GM12878 (cell line): ENCODE data around the gene SSR3. TPM values are rescaled to one million over a fixed set of nuclear protein-coding genes. Genes with fewer than 3 reads are reported as not detected.

Experiments used
- CEBPB ChIP-seq, 2 experiments: fragments of 150-350 bp in 1 of 2; IDR thresholded peaks; 2 replicates each; pipeline ENCODE4 v1.6.1; 2012 to 2014; ENCODE audit warnings: low read depth in 2 of 2, low read length in 2 of 2, borderline replicate concordance in 1 of 2, inconsistent platforms in 1 of 2
- CREB1 ChIP-seq: IDR thresholded peaks from 2 replicates; pipeline ENCODE4 v1.6.1; 2012; ENCODE audit warnings: low read depth, mild to moderate bottlenecking, inconsistent platforms
- EED ChIP-seq: sonication (generic); IDR thresholded peaks from 2 replicates; pipeline ENCODE4 v1.6.1; 2016; ENCODE audit warnings: antibody characterized with exemption, low read depth
- FOS ChIP-seq: IDR thresholded peaks from 3 replicates; pipeline ENCODE4 v1.6.1; 2011; ENCODE audit warnings: borderline replicate concordance; ENCODE audit not compliant: insufficient read length; ENCODE audit errors: extremely low read depth
- HCFC1 ChIP-seq: fragments of 150-350 bp; IDR thresholded peaks from 2 replicates; pipeline ENCODE4 v1.6.1; 2014; ENCODE audit warnings: low read length
- HDAC6 ChIP-seq: fragments of 200-600 bp; sonication (generic); IDR thresholded peaks from one replicate; pipeline ENCODE4 v1.8.0; 2017; ENCODE audit warnings: antibody characterized with exemption; ENCODE audit not compliant: unreplicated experiment
- JUND ChIP-seq: IDR thresholded peaks from 2 replicates; pipeline ENCODE4 v1.6.1; 2012; ENCODE audit warnings: low read depth, mild to moderate bottlenecking, low read length, improper control_type of control experiment, moderate library complexity
- MTA2 ChIP-seq: fragments of 450-650 bp; IDR thresholded peaks from 2 replicates; pipeline ENCODE4 v1.6.1; 2016; ENCODE audit warnings: low read depth, mild to moderate bottlenecking, moderate library complexity
- MYC ChIP-seq: IDR thresholded peaks from 2 replicates; pipeline ENCODE4 v1.6.1; 2011; ENCODE audit warnings: mild to moderate bottlenecking, low read length, moderate library complexity, inconsistent platforms; ENCODE audit not compliant: insufficient read depth, insufficient replicate concordance, insufficient read length, severe bottlenecking
- NRF1 ChIP-seq: conservative IDR thresholded peaks from 2 replicates; pipeline ENCODE4 v1.6.1; 2011; ENCODE audit warnings: mild to moderate bottlenecking, low read depth, low read length, improper control_type of control experiment
- POLR2A ChIP-seq: IDR thresholded peaks from 2 replicates; pipeline ENCODE4 v1.6.1; 2011; ENCODE audit warnings: low read depth, mild to moderate bottlenecking, low read length
- RAD21 ChIP-seq: IDR thresholded peaks from 2 replicates; pipeline ENCODE4 v1.6.1; 2011; ENCODE audit warnings: mild to moderate bottlenecking, low read depth, low read length, moderate library complexity; ENCODE audit not compliant: insufficient read depth
- RFX5 ChIP-seq: IDR thresholded peaks from 2 replicates; pipeline ENCODE4 v1.6.1; 2011; ENCODE audit warnings: low read depth, low read length, improper control_type of control experiment
- SMAD5 ChIP-seq: IDR thresholded peaks from 2 replicates; pipeline ENCODE4 v1.6.1; 2016; ENCODE audit warnings: antibody characterized with exemption, low read depth
- TCF7 ChIP-seq: IDR thresholded peaks from 2 replicates; pipeline ENCODE4 v1.6.1; 2014; ENCODE audit warnings: antibody characterized with exemption, borderline replicate concordance
- YY1 ChIP-seq: IDR thresholded peaks from 2 replicates; pipeline ENCODE4 v1.6.1; 2011; ENCODE audit warnings: low read depth, mild to moderate bottlenecking, low read length
- ZBED1 ChIP-seq: IDR thresholded peaks from 2 replicates; pipeline ENCODE4 v1.6.1; 2016; ENCODE audit warnings: borderline replicate concordance
- ZNF217 ChIP-seq: fragments of 450-650 bp; IDR thresholded peaks from 2 replicates; pipeline ENCODE4 v1.6.1; 2017; ENCODE audit warnings: antibody characterized with exemption, mild to moderate bottlenecking
- ZNF384 ChIP-seq: IDR thresholded peaks from 2 replicates; pipeline ENCODE4 v1.6.1; 2012; ENCODE audit warnings: low read depth, mild to moderate bottlenecking, low read length, improper control_type of control experiment, borderline replicate concordance
- ZSCAN29 ChIP-seq: fragments of 450-650 bp; IDR thresholded peaks from 2 replicates; pipeline ENCODE4 v1.6.1; 2017; ENCODE audit warnings: mild to moderate bottlenecking, moderate library complexity
- polyA plus RNA-seq, 11 experiments: library from polyadenylated mRNA; depleted of rRNA in 4 of 11; unstranded in 6 of 11; stranded (reverse) in 5 of 11; fragments of >200 nt; fragmentation: Nextera tagmentation in 4 of 11; fragmentation: Illumina TruSeq in 1 of 11; extraction: Ambion mirVana in 4 of 11; extraction: Trizol in 1 of 11; gene quantifications; 1 replicate in 1 of 11; 2 replicates in 10 of 11; pipeline versions ENCODE4 v1.2.1 to v1.2.3, GENCODE V29; 2011 to 2016; ENCODE audit warnings: inconsistent platforms in 2 of 11, missing spikeins in 2 of 11, low read depth in 1 of 11
- total RNA-seq, 4 experiments: library from RNA; depleted of rRNA in 3 of 4; stranded (reverse); fragments of >200 nt in 3 of 4; fragmentation: Illumina TruSeq in 1 of 4; extraction: Trizol in 1 of 4; gene quantifications; 2 replicates each; pipeline versions ENCODE4 v1.2.1 to v1.2.3, GENCODE V29; 2013 to 2021
- TF ChIP-seq, protein P1 (sequence below): fragments of 150-350 bp; IDR thresholded peaks from 2 replicates; pipeline ENCODE4 v1.6.1; 2016; ENCODE audit warnings: low read depth, low read length
- TF ChIP-seq, protein P2 (sequence below): fragments of 450-650 bp; IDR thresholded peaks from 2 replicates; pipeline ENCODE4 v1.6.1; 2017; ENCODE audit warnings: mild to moderate bottlenecking, moderate library complexity
- TF ChIP-seq, protein P3 (sequence below): fragments of 450-650 bp; formaldehyde crosslinking; IDR thresholded peaks from 2 replicates; pipeline ENCODE4 v1.5.0; 2022; ENCODE audit warnings: mild to moderate bottlenecking, missing genetic modification characterization

SSR3 gene
- total and polyA plus RNA-seq, 10 of the 15 experiments (the other 5 are each of a cell fraction or from before 2014, with no cell fraction given): 133 to 345 (median 191) TPM

DNA sequence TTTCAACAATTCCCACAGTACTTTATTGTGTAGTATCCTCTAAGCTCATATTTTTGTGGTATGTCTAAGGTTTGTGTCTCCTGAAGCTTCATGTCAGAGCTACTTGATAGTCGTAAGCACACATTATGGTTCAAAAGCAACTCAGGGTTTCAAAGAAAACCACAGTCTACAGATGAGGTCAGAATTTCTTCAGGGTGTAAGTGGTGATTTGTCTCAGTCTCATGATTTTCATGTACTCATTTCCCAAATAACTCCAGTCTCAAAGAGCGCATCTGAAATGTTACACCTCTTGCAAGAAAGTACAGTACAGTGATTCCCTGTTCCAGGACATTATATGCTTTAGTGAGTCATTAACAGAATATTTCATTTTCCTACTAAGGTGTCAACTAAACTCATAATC, 47.5 kb upstream of the SSR3 start (continued):
- TF ChIP-seq TCF7 (no peak), POLR2A (no peak), HDAC6 (no peak), JUND (no peak), SMAD5 (no peak), YY1 (no peak), CEBPB (IDR thresholded peaks at IDR 0.05; ENCODE audit: borderline replicate concordance in 1 of 2, low read depth in 2 of 2, low read length in 2 of 2) (no peak), RAD21 (no peak), MTA2 (peak; percentile 68; the same call in 1 of the 2 replicates), ZSCAN29 (no peak), HCFC1 (no peak), ZNF217 (no peak), ZNF384 (no peak), RFX5 (no peak), EED (0 out of 2 replicates have a peak, but pooled peaks have one; percentile 29), ZBED1 (no peak), MYC (no peak), FOS (no peak), CREB1 (peak; percentile 66; the same call in 1 of the 2 replicates), NRF1 (no peak)
- TF ChIP-seq, protein P1, sequence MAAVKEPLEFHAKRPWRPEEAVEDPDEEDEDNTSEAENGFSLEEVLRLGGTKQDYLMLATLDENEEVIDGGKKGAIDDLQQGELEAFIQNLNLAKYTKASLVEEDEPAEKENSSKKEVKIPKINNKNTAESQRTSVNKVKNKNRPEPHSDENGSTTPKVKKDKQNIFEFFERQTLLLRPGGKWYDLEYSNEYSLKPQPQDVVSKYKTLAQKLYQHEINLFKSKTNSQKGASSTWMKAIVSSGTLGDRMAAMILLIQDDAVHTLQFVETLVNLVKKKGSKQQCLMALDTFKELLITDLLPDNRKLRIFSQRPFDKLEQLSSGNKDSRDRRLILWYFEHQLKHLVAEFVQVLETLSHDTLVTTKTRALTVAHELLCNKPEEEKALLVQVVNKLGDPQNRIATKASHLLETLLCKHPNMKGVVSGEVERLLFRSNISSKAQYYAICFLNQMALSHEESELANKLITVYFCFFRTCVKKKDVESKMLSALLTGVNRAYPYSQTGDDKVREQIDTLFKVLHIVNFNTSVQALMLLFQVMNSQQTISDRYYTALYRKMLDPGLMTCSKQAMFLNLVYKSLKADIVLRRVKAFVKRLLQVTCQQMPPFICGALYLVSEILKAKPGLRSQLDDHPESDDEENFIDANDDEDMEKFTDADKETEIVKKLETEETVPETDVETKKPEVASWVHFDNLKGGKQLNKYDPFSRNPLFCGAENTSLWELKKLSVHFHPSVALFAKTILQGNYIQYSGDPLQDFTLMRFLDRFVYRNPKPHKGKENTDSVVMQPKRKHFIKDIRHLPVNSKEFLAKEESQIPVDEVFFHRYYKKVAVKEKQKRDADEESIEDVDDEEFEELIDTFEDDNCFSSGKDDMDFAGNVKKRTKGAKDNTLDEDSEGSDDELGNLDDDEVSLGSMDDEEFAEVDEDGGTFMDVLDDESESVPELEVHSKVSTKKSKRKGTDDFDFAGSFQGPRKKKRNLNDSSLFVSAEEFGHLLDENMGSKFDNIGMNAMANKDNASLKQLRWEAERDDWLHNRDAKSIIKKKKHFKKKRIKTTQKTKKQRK: no peak
- TF ChIP-seq, protein P2, sequence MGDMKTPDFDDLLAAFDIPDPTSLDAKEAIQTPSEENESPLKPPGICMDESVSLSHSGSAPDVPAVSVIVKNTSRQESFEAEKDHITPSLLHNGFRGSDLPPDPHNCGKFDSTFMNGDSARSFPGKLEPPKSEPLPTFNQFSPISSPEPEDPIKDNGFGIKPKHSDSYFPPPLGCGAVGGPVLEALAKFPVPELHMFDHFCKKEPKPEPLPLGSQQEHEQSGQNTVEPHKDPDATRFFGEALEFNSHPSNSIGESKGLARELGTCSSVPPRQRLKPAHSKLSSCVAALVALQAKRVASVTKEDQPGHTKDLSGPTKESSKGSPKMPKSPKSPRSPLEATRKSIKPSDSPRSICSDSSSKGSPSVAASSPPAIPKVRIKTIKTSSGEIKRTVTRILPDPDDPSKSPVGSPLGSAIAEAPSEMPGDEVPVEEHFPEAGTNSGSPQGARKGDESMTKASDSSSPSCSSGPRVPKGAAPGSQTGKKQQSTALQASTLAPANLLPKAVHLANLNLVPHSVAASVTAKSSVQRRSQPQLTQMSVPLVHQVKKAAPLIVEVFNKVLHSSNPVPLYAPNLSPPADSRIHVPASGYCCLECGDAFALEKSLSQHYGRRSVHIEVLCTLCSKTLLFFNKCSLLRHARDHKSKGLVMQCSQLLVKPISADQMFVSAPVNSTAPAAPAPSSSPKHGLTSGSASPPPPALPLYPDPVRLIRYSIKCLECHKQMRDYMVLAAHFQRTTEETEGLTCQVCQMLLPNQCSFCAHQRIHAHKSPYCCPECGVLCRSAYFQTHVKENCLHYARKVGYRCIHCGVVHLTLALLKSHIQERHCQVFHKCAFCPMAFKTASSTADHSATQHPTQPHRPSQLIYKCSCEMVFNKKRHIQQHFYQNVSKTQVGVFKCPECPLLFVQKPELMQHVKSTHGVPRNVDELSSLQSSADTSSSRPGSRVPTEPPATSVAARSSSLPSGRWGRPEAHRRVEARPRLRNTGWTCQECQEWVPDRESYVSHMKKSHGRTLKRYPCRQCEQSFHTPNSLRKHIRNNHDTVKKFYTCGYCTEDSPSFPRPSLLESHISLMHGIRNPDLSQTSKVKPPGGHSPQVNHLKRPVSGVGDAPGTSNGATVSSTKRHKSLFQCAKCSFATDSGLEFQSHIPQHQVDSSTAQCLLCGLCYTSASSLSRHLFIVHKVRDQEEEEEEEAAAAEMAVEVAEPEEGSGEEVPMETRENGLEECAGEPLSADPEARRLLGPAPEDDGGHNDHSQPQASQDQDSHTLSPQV: no peak
- TF ChIP-seq, protein P3, sequence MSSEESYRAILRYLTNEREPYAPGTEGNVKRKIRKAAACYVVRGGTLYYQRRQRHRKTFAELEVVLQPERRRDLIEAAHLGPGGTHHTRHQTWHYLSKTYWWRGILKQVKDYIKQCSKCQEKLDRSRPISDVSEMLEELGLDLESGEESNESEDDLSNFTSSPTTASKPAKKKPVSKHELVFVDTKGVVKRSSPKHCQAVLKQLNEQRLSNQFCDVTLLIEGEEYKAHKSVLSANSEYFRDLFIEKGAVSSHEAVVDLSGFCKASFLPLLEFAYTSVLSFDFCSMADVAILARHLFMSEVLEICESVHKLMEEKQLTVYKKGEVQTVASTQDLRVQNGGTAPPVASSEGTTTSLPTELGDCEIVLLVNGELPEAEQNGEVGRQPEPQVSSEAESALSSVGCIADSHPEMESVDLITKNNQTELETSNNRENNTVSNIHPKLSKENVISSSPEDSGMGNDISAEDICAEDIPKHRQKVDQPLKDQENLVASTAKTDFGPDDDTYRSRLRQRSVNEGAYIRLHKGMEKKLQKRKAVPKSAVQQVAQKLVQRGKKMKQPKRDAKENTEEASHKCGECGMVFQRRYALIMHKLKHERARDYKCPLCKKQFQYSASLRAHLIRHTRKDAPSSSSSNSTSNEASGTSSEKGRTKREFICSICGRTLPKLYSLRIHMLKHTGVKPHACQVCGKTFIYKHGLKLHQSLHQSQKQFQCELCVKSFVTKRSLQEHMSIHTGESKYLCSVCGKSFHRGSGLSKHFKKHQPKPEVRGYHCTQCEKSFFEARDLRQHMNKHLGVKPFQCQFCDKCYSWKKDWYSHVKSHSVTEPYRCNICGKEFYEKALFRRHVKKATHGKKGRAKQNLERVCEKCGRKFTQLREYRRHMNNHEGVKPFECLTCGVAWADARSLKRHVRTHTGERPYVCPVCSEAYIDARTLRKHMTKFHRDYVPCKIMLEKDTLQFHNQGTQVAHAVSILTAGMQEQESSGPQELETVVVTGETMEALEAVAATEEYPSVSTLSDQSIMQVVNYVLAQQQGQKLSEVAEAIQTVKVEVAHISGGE (CRISPR knock-in tag): no peak
